Natural killer cell (primary cell): ENCODE measurements around the gene ACADSB. TPM values are rescaled to one million over a fixed set of nuclear protein-coding genes. Genes with fewer than 3 reads are reported as not detected.

ENCODE experiments used
- ATAC-seq, 3 donors: fragments of 150-1000 bp in 2 of 3; fragments of 200-7000 bp in 1 of 3; cut with Tn5 transposase; 1 replicate in 1 of 3; 2 replicates in 2 of 3; pipeline ENCODE4 v1.10.0; 2021; ENCODE audit warnings: mild to moderate bottlenecking in 2 of 3, moderate library complexity in 2 of 3
- DNase-seq, 2 donors: peaks; one replicate each; pipeline versions ENCODE4 v3.0.0 to v3.0.0-alpha.2; 2013 to 2021; ENCODE audit warnings: mixed read lengths in 1 of 2
- H3K27ac ChIP-seq: one replicate; pipeline ENCODE4 v1.5.1; 2013; ENCODE audit warnings: mild to moderate bottlenecking, low read length
- H3K27me3 ChIP-seq: one replicate; pipeline ENCODE4 v1.6.1; 2013; ENCODE audit warnings: low read length; ENCODE audit not compliant: control insufficient read depth, insufficient read depth
- H3K36me3 ChIP-seq: one replicate; pipeline ENCODE4 v1.6.1; 2013; ENCODE audit warnings: low read length; ENCODE audit not compliant: control insufficient read depth, insufficient read depth
- H3K4me1 ChIP-seq: one replicate; pipeline ENCODE4 v1.6.1; 2013; ENCODE audit warnings: low read length; ENCODE audit not compliant: control insufficient read depth, insufficient read depth
- H3K4me3 ChIP-seq: one replicate; pipeline ENCODE4 v1.5.1; 2013; ENCODE audit warnings: low read length
- H3K9me3 ChIP-seq: one replicate; pipeline ENCODE4 v1.6.1; 2013; ENCODE audit warnings: low read length; ENCODE audit not compliant: control insufficient read depth, insufficient read depth
- H3K27ac Mint-ChIP-seq, 2 donors: one replicate each; pipeline ENCODE4 v1.8.0; 2022; ENCODE audit warnings: mild to moderate bottlenecking in 2 of 2, mixed read lengths in 2 of 2, moderate library complexity in 1 of 2
- H3K27me3 Mint-ChIP-seq, 2 donors: one replicate each; pipeline ENCODE4 v1.8.0; 2022; ENCODE audit warnings: low read depth in 2 of 2, mixed read lengths in 2 of 2
- H3K36me3 Mint-ChIP-seq: one replicate; pipeline ENCODE4 v1.8.0; 2022; ENCODE audit warnings: mixed read lengths
- H3K4me1 Mint-ChIP-seq, 2 donors: one replicate each; pipeline ENCODE4 v1.8.0; 2022; ENCODE audit warnings: mixed read lengths in 2 of 2
- H3K4me3 Mint-ChIP-seq: one replicate; pipeline ENCODE4 v1.8.0; 2022; ENCODE audit warnings: mild to moderate bottlenecking, moderate library complexity, mixed read lengths
- H3K9me3 Mint-ChIP-seq, 2 donors: one replicate each; pipeline ENCODE4 v1.8.0; 2022; ENCODE audit warnings: mixed read lengths in 2 of 2
- CTCF ChIP-seq: fragments of 200-600 bp; IDR thresholded peaks from one replicate; pipeline ENCODE4 v1.8.0; 2022; ENCODE audit warnings: antibody characterized with exemption
- WGBS: methylation state at CpG from one replicate; pipeline ENCODE4 v1.1.7; 2013; ENCODE audit warnings: missing lambda C conversion rate; ENCODE audit not compliant: insufficient coverage; 5-methylcytosine and 5-hydroxymethylcytosine counted together
- intact Hi-C: fragments of 100-400 bp; cut with micrococcal nuclease; formaldehyde crosslinking; loops from one replicate; pipeline ENCODE4 v1.14.2; 2022
- total RNA-seq, 4 donors: library from RNA; stranded (reverse); fragments of 120-200 nt in 1 of 4; gene quantifications; one replicate each; pipeline versions ENCODE4 v1.2.3 to v1.2.4, GENCODE V29; 2013 to 2022

Gene ACADSB
- total RNA-seq, 3 donors from 2014 or later (not counting 1 experiment from before 2014, with no cell fraction given), result 20.8 to 27.3 (median 22.4) TPM

DNA sequence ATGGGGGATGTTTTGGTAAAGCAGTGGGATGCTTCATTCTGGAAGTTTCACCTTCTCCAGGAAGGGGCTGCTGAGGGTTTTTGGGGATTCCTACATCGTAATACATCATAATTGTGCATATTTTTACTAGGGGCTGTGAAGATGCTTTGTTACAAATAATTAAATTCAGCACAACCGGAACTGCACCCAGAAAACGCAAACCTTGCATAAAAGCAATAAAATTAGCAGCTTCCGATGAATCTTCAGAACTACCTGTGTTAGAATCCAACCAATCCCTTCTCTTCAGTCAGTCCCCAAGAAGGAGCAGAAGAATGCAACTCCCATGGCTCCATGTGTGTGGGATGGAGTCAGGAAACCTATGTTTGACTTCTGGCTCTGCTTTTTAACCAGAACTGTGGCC lies 78.5 kb downstream of the ACADSB start:
- WGBS, result 93% methylated on average over 3 of the region's 4 CpGs
- no peaks in the 10 kb centered on the region for H3K4me1 Mint-ChIP-seq
- ATAC-seq, result no peak

DNA sequence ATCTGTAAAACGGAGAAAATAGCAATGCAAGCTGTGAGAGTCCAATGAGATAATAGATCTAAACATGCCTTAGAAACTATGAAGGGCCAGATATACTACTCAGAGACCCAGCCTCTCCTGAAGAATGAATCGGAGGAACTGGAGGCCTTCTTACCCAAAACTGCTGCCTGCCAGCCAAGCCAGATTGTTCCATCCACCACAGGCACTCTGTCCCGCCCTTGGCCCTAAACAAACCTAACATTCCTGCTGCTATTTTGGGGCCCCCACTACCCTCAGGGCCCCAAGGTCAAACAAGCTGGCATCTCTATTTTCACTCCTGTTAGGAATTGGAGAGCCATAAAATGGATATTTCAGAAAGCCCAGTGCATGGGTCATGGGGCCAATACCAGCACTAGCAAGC lies 79.0 kb downstream of the ACADSB start:
- Histone ChIP-seq H3K27me3 (no peaks in the 10 kb centered on the region), H3K9me3 (no peaks in the 10 kb centered on the region), H3K27ac (no peak overlapping the region), H3K4me1 (no peaks in the 10 kb centered on the region), H3K4me3 (no peak overlapping the region), H3K36me3 (no peaks in the 10 kb centered on the region)
- Mint-ChIP-seq H3K4me1 (no peaks in the 10 kb centered on the region), H3K27ac (no peak overlapping the region), H3K4me3 (no peak overlapping the region), H3K9me3 (peaks cover 4 to 5% of the 10 kb centered on the region in 2 donors), H3K27me3 (peaks cover 8 to 14% of the 10 kb centered on the region in 2 donors), H3K36me3 (no peaks in the 10 kb centered on the region)
- WGBS, result 81% methylated on average over 3 of the region's 3 CpGs
- no peak for DNase-seq
- no peak for TF ChIP-seq CTCF
- intact Hi-C loops, result no loop called here
- ATAC-seq, result no peak

More for the DNA sequence above, 78.5 kb downstream of the ACADSB start:
- H3K27ac Mint-ChIP-seq, result no peak overlapping the region
- no peak overlapping the region for H3K4me3 ChIP-seq
- H3K27me3 Mint-ChIP-seq, result peaks cover 10% of the 10 kb centered on the region in 2 donors
- no peak for TF ChIP-seq CTCF
- H3K27me3 ChIP-seq, result no peaks in the 10 kb centered on the region
- H3K27ac ChIP-seq, result no peak overlapping the region
- no peaks in the 10 kb centered on the region for H3K36me3 Mint-ChIP-seq
- DNase-seq, result no peak
- H3K4me1 ChIP-seq, result no peaks in the 10 kb centered on the region
- no peak overlapping the region for H3K4me3 Mint-ChIP-seq
- peaks cover 4 to 5% of the 10 kb centered on the region in 2 donors for H3K9me3 Mint-ChIP-seq
- H3K9me3 ChIP-seq, result no peaks in the 10 kb centered on the region
- intact Hi-C loops, result no loop called here
- H3K36me3 ChIP-seq, result no peaks in the 10 kb centered on the region

DNA sequence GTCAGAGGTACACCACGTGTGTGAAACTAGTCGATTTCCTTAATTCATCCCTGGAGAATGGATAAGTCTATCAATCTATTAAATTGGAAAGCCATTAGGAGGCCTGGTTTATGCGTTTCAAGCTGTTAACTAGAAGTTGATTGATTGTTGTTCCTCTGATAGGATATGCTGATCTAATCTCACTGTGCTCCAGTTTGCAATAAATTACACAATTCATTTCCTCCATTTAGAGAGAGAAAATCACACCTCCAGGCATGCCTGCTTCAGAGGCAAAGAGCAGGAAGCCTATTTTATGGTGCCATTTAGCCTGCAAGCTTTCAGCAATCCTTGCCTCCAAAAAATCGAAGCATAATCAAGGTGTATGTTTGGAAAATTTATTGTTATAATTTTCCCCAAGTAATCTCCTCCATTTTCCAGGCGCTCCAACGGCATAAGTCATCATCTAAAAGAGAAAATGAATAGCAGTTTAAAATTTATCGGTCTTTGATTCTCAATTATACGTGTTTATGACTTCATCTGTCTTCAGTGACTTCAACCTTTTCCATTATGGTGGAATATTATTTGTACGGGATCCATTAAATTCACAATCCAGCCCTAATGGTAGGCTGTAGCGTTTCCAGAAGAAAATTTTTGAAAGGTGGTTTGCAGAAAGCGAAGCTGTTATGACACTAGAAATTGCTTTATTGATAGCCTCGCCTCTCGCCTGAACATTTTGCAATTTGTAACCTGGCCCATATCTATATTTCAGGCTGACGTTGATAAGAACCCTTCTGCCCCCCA lies 84.0 kb downstream of the ACADSB start:
- Histone ChIP-seq H3K27me3 (no peaks in the 10 kb centered on the region), H3K4me1 (no peaks in the 10 kb centered on the region), H3K9me3 (no peaks in the 10 kb centered on the region), H3K27ac (no peak overlapping the region), H3K36me3 (no peaks in the 10 kb centered on the region), H3K4me3 (no peak overlapping the region)
- Mint-ChIP-seq H3K9me3 (no peaks in the 10 kb centered on the region), H3K27me3 (peaks cover 13 to 29% of the 10 kb centered on the region in 2 donors), H3K4me1 (no peaks in the 10 kb centered on the region), H3K27ac (no peak overlapping the region), H3K4me3 (no peak overlapping the region), H3K36me3 (no peaks in the 10 kb centered on the region)
- 75% methylated on average over 6 of the region's 14 CpGs for WGBS
- TF ChIP-seq CTCF, result no peak
- no peak for ATAC-seq
- intact Hi-C loops, result no loop called here
- DNase-seq, result no peak

GRCh38 chr10:123093489-123093888 lies 84.7 kb downstream of the ACADSB start:
- Histone ChIP-seq H3K27me3 (no peaks in the 10 kb centered on the region), H3K4me1 (no peaks in the 10 kb centered on the region), H3K9me3 (no peaks in the 10 kb centered on the region), H3K27ac (no peak overlapping the region), H3K4me3 (no peak overlapping the region), H3K36me3 (no peaks in the 10 kb centered on the region)
- H3K27ac Mint-ChIP-seq, result no peak overlapping the region
- ATAC-seq (no peak), DNase-seq (no peak)
- intact Hi-C loops, result no loop called here
- 75% methylated on average over 4 of the region's 4 CpGs for WGBS
- no peaks in the 10 kb centered on the region for H3K4me1 Mint-ChIP-seq
- no peaks in the 10 kb centered on the region for H3K9me3 Mint-ChIP-seq
- no peak overlapping the region for H3K4me3 Mint-ChIP-seq
- peaks cover 15 to 29% of the 10 kb centered on the region in 2 donors for H3K27me3 Mint-ChIP-seq
- H3K36me3 Mint-ChIP-seq, result no peaks in the 10 kb centered on the region
- no peak for TF ChIP-seq CTCF
